HEK293T (cell line): ENCODE results near the gene MYLK.

Source experiments
- CTCF ChIA-PET: fragments of 350-600 bp; formaldehyde crosslinking; extraction: SDS; loops from one replicate; lab custom pipeline; 2021; ENCODE audit warnings: antibody characterized with exemption, inconsistent platforms; lab: Yijun Ruan, JAX
- POLR2A ChIA-PET: fragments of 350-600 bp; formaldehyde crosslinking; extraction: SDS; loops from one replicate; lab custom pipeline; 2020; ENCODE audit warnings: antibody characterized with exemption, inconsistent platforms; lab: Yijun Ruan, JAX
- DNase-seq: peaks from one replicate; pipeline ENCODE4 v3.0.0; 2012; ENCODE audit warnings: mixed read lengths; ENCODE audit errors: extremely low spot score
- ARNT ChIP-seq: fragments of 450-650 bp; IDR thresholded peaks from 2 replicates; pipeline ENCODE4 v1.6.1; 2017; ENCODE audit warnings: mild to moderate bottlenecking
- BHLHE40 ChIP-seq: fragments of 450-650 bp; IDR thresholded peaks from 2 replicates; pipeline ENCODE4 v1.6.1; 2016; ENCODE audit warnings: mild to moderate bottlenecking, moderate library complexity, borderline replicate concordance
- CTBP1 ChIP-seq: fragments of 450-650 bp; IDR thresholded peaks from 2 replicates; pipeline ENCODE4 v1.6.1; 2016; ENCODE audit warnings: borderline replicate concordance
- ELF4 ChIP-seq: fragments of 450-650 bp; IDR thresholded peaks from 2 replicates; pipeline ENCODE4 v1.6.1; 2017; ENCODE audit warnings: antibody characterized with exemption
- FOXA1 ChIP-seq: fragments of 450-650 bp; IDR thresholded peaks from 2 replicates; pipeline ENCODE4 v1.6.1; 2016; ENCODE audit warnings: mild to moderate bottlenecking
- FOXK2 ChIP-seq: fragments of 450-650 bp; IDR thresholded peaks from 2 replicates; pipeline ENCODE4 v1.6.1; 2016; ENCODE audit warnings: mild to moderate bottlenecking
- FOXM1 ChIP-seq: fragments of 450-650 bp; IDR thresholded peaks from 2 replicates; pipeline ENCODE4 v1.6.1; 2017; ENCODE audit warnings: mild to moderate bottlenecking, borderline replicate concordance
- HDGF ChIP-seq: fragments of 450-650 bp; IDR thresholded peaks from 2 replicates; pipeline ENCODE4 v1.6.1; 2017; ENCODE audit warnings: antibody characterized with exemption, borderline replicate concordance
- L3MBTL2 ChIP-seq: fragments of 450-650 bp; conservative IDR thresholded peaks from 2 replicates; pipeline ENCODE4 v1.6.1; 2016; ENCODE audit warnings: mild to moderate bottlenecking
- LEF1 ChIP-seq: fragments of 450-650 bp; IDR thresholded peaks from 2 replicates; pipeline ENCODE4 v1.6.1; 2017; ENCODE audit warnings: mild to moderate bottlenecking, borderline replicate concordance
- NFRKB ChIP-seq: fragments of 450-650 bp; IDR thresholded peaks from 2 replicates; pipeline ENCODE4 v1.6.1; 2016; ENCODE audit warnings: mild to moderate bottlenecking, moderate library complexity
- SP1 ChIP-seq: fragments of 450-650 bp; IDR thresholded peaks from 2 replicates; pipeline ENCODE4 v1.6.1; 2017
- SUZ12 ChIP-seq: fragments of 450-650 bp; IDR thresholded peaks from 2 replicates; pipeline ENCODE4 v1.6.1; 2016; ENCODE audit warnings: mild to moderate bottlenecking
- TARDBP ChIP-seq: fragments of 450-650 bp; IDR thresholded peaks from 2 replicates; pipeline ENCODE4 v1.6.1; 2016
- ZNF384 ChIP-seq: fragments of 450-650 bp; IDR thresholded peaks from 2 replicates; pipeline ENCODE4 v1.6.1; 2016
- TF ChIP-seq, protein P1 (sequence below): fragments of 450-650 bp; IDR thresholded peaks from 2 replicates; pipeline ENCODE4 v1.6.1; 2016

Gene MYLK

GRCh38 chr3:123626881-123627280 lies 257.3 kb downstream of the MYLK start:
- POLR2A ChIA-PET = no interaction called here
- CTCF ChIA-PET = no interaction called here
- no peak for DNase-seq
- no peak for TF ChIP-seq ELF4
- TF ChIP-seq NFRKB = no peak
- TF ChIP-seq ARNT = no peak
- no peak for TF ChIP-seq CTBP1
- TF ChIP-seq TARDBP = no peak
- no peak for TF ChIP-seq HDGF
- TF ChIP-seq, protein P1, sequence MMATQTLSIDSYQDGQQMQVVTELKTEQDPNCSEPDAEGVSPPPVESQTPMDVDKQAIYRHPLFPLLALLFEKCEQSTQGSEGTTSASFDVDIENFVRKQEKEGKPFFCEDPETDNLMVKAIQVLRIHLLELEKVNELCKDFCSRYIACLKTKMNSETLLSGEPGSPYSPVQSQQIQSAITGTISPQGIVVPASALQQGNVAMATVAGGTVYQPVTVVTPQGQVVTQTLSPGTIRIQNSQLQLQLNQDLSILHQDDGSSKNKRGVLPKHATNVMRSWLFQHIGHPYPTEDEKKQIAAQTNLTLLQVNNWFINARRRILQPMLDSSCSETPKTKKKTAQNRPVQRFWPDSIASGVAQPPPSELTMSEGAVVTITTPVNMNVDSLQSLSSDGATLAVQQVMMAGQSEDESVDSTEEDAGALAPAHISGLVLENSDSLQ = no peak
- TF ChIP-seq LEF1 = no peak
- TF ChIP-seq FOXK2 = no peak
- no peak for TF ChIP-seq L3MBTL2
- TF ChIP-seq BHLHE40 = no peak
- no peak for TF ChIP-seq FOXA1
- TF ChIP-seq FOXM1 = no peak
- no peak for TF ChIP-seq SUZ12
- no peak for TF ChIP-seq SP1
- TF ChIP-seq ZNF384 = no peak

DNA sequence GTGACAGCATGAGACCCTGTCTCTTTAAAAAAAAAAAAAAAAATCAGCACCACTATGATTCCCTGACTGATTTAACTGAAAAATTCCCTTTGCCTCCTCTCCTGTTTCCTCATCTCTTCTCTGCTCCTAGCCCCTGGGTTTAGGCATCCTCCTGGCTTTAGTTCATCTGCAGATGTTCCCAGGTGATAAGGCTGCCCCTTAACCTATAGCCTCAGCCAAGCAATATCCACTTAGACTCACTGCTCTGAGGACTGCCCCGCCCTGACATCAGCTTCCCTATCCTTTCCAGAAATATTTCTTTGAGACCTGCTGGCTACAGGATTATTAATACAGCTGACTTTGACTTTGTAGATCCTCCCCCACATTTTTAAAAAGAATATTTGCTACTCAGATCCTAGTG lies 259.8 kb downstream of the MYLK start:
- POLR2A ChIA-PET = no interaction called here
- DNase-seq = no peak
- CTCF ChIA-PET = interaction anchor here (1.0 kb wide), 1 partner anchor 18 kb away, joined by 3 read pairs; no protein-coding TSS in a partner anchor
- TF ChIP-seq L3MBTL2 (no peak), ZNF384 (no peak), LEF1 (no peak), BHLHE40 (no peak), HDGF (no peak), FOXA1 (no peak), NFRKB (no peak), TARDBP (no peak), CTBP1 (no peak), FOXK2 (no peak), SP1 (no peak), ARNT (no peak), SUZ12 (no peak), ELF4 (no peak), FOXM1 (no peak)
- TF ChIP-seq, protein P1 = no peak

GRCh38 chr3:123623346-123623880 lies 260.7 kb downstream of the MYLK start:
- no peak for DNase-seq
- CTCF ChIA-PET = no interaction called here
- POLR2A ChIA-PET = no interaction called here
- no peak for TF ChIP-seq FOXK2
- TF ChIP-seq ZNF384 = no peak
- no peak for TF ChIP-seq SP1
- no peak for TF ChIP-seq HDGF
- no peak for TF ChIP-seq SUZ12
- TF ChIP-seq ELF4 = no peak
- TF ChIP-seq, protein P1 = no peak
- TF ChIP-seq LEF1 = no peak
- TF ChIP-seq FOXA1 = no peak
- no peak for TF ChIP-seq NFRKB
- no peak for TF ChIP-seq TARDBP
- TF ChIP-seq BHLHE40 = no peak
- no peak for TF ChIP-seq ARNT
- no peak for TF ChIP-seq FOXM1

- no peak for TF ChIP-seq SUZ12
- no peak for TF ChIP-seq FOXK2
- TF ChIP-seq, protein P1 = no peak
- TF ChIP-seq LEF1 = no peak
- no peak for TF ChIP-seq ZNF384
- no peak for TF ChIP-seq BHLHE40
- no peak for TF ChIP-seq HDGF
- TF ChIP-seq FOXM1 = no peak
- no peak for TF ChIP-seq ARNT
- no peak for TF ChIP-seq FOXA1
- no peak for TF ChIP-seq L3MBTL2
- no peak for TF ChIP-seq SP1
- no peak for TF ChIP-seq TARDBP
- no peak for TF ChIP-seq NFRKB
- no peak for TF ChIP-seq ELF4
- no peak for TF ChIP-seq CTBP1
- DNase-seq = no peak
- POLR2A ChIA-PET = no interaction called here
- CTCF ChIA-PET = no interaction called here
Measured at GRCh38 chr3:123622766-123623165, 261.4 kb downstream of the MYLK start.

GRCh38 chr3:123621850-123622189 lies 262.3 kb downstream of the MYLK start:
- POLR2A ChIA-PET = no interaction called here
- no peak for DNase-seq
- CTCF ChIA-PET = no interaction called here
- TF ChIP-seq CTBP1 = no peak
- TF ChIP-seq, protein P1 = no peak
- no peak for TF ChIP-seq ARNT
- no peak for TF ChIP-seq SUZ12
- no peak for TF ChIP-seq NFRKB
- no peak for TF ChIP-seq L3MBTL2
- TF ChIP-seq TARDBP = no peak
- TF ChIP-seq BHLHE40 = no peak
- no peak for TF ChIP-seq ELF4
- no peak for TF ChIP-seq LEF1
